ENCODE results near the gene TMCC1.

- TF ChIP-seq GATA2 (IDR thresholded peaks at IDR 0.05; ENCODE audit: low read depth, low read length), result no peak
- no peak for TF ChIP-seq GATA3 (IDR thresholded peaks at IDR 0.05; ENCODE audit: low read depth, low read length)
These were observed 134.7 kb downstream of the TMCC1 start for GRCh38 chr3:129758785-129759320.

All from SH-SY5Y (cell line).